Endothelial cell (in vitro differentiated cells): ENCODE results near the gene LYPD6. TPM values are rescaled to one million over a fixed set of nuclear protein-coding genes. Genes with fewer than 3 reads are reported as not detected.

ENCODE experiments used
- DNase-seq: peaks from one replicate; pipeline ENCODE4 v3.0.0; 2021; ENCODE audit warnings: low spot score
- H3K27ac Mint-ChIP-seq: one replicate; pipeline ENCODE4 v1.8.0; 2021; ENCODE audit warnings: mixed read lengths, inconsistent platforms; ENCODE audit not compliant: unreplicated experiment
- H3K27me3 Mint-ChIP-seq: one replicate; pipeline ENCODE4 v1.8.0; 2021; ENCODE audit warnings: mild to moderate bottlenecking, moderate library complexity, mixed read lengths, inconsistent platforms; ENCODE audit not compliant: unreplicated experiment
- H3K36me3 Mint-ChIP-seq: one replicate; pipeline ENCODE4 v1.8.0; 2021; ENCODE audit warnings: mild to moderate bottlenecking, low read depth, mixed read lengths, inconsistent platforms; ENCODE audit not compliant: unreplicated experiment
- H3K4me1 Mint-ChIP-seq: one replicate; pipeline ENCODE4 v1.8.0; 2021; ENCODE audit warnings: mild to moderate bottlenecking, mixed read lengths, inconsistent platforms; ENCODE audit not compliant: unreplicated experiment
- H3K4me3 Mint-ChIP-seq: one replicate; pipeline ENCODE4 v1.8.0; 2021; ENCODE audit warnings: mild to moderate bottlenecking, mixed read lengths, inconsistent platforms; ENCODE audit not compliant: unreplicated experiment
- H3K9me3 Mint-ChIP-seq: one replicate; pipeline ENCODE4 v1.8.0; 2021; ENCODE audit warnings: mixed read lengths, inconsistent platforms; ENCODE audit not compliant: unreplicated experiment
- CTCF ChIP-seq: fragments of 200-600 bp; sonication (generic); IDR thresholded peaks from one replicate; pipeline ENCODE4 v1.5.0; 2021; ENCODE audit warnings: antibody characterized with exemption; ENCODE audit not compliant: unreplicated experiment
- total RNA-seq: library from RNA; stranded (reverse); fragmentation: NEBNext Ultra II Directional; extraction: Animal tissue kit (Norgen Biotek cat#: 25700); gene quantifications from one replicate; pipeline ENCODE4 v1.2.1, GENCODE V29; 2021; ENCODE audit not compliant: unreplicated experiment

Gene LYPD6
- total RNA-seq, 1 donor from 2014 or later, result 3.5 TPM

DNA sequence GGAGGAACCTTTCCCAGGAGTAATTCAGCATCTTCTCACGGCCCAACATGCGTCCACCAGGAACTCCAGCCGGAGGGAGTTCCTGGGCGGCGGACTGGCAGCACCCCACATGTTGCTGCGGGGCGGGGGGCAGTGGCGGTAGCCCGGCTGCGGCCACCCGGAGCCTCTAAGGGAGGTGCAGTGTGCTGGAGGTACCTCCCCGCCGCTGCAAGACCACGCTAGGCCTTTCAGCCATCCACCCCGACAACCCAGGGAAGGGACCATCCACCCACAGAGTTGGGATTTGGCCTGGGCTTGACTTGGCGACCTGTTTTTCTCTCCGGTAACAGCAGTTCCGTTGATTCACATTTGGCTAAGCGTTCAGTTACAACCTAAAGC, 625 bp downstream of the LYPD6 start:
- H3K4me3 Mint-ChIP-seq, result peak overlapping the region; percentile 91
- no peak for TF ChIP-seq CTCF
- H3K36me3 Mint-ChIP-seq, result no peaks in the 10 kb centered on the region
- H3K4me1 Mint-ChIP-seq, result peaks cover 12% of the 10 kb centered on the region
- H3K27me3 Mint-ChIP-seq, result peaks cover 9% of the 10 kb centered on the region
- H3K27ac Mint-ChIP-seq, result no peak overlapping the region
- DNase-seq, result no peak
- H3K9me3 Mint-ChIP-seq, result no peaks in the 10 kb centered on the region

GRCh38 chr2:149332364-149332763, 2.0 kb downstream of the LYPD6 start:
- Mint-ChIP-seq H3K4me3 (no peak overlapping the region), H3K9me3 (no peaks in the 10 kb centered on the region), H3K4me1 (peaks cover 12% of the 10 kb centered on the region), H3K27ac (no peak overlapping the region), H3K36me3 (no peaks in the 10 kb centered on the region), H3K27me3 (peaks cover 9% of the 10 kb centered on the region)
- DNase-seq, result no peak
- TF ChIP-seq CTCF, result no peak

DNA sequence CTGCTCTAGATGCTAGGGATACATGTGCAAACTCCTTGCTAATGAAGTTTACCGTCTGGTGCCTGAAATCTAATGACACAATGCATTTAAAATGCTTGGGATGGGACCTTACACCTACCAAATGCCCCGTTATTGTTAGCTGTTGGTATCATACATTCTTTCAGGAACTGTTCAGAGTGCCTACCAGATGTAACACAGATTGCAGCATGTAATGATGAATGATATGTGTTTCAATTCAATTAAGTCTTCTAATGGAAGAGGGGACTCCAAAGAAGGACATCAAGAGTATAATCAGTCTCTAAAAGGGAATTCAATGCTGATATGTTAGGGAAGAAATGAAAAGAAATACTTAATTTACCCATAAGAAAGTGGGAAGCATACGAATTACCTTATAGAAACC, 3.2 kb downstream of the LYPD6 start:
- H3K36me3 Mint-ChIP-seq, result no peaks in the 10 kb centered on the region
- H3K27ac Mint-ChIP-seq, result no peak overlapping the region
- H3K27me3 Mint-ChIP-seq, result peaks cover 8% of the 10 kb centered on the region
- no peaks in the 10 kb centered on the region for H3K9me3 Mint-ChIP-seq
- no peak for DNase-seq
- H3K4me3 Mint-ChIP-seq, result no peak overlapping the region
- no peak for TF ChIP-seq CTCF
- peaks cover 12% of the 10 kb centered on the region for H3K4me1 Mint-ChIP-seq

DNA sequence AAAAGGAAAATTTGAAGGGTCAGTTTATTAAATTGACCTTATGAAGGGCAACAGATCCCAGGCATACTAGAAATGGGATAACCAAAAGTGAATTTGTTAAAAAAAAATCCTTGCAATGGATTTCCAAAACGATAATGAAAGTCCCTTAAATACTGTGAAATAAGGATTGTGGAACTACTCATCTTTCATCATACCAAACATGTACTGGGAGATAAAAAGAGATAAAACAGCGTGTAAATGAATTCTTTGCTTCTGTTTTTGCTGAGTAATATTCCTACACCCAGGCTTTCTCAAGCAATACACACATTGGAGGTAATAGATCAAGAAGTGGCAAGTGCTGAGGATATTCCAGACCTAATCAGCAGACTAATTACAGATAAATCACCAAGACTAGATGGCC, 3.8 kb downstream of the LYPD6 start:
- TF ChIP-seq CTCF, result no peak
- Mint-ChIP-seq H3K27me3 (peaks cover 4% of the 10 kb centered on the region), H3K27ac (no peak overlapping the region), H3K4me1 (peaks cover 8% of the 10 kb centered on the region), H3K36me3 (no peaks in the 10 kb centered on the region), H3K9me3 (no peaks in the 10 kb centered on the region), H3K4me3 (no peak overlapping the region)
- no peak for DNase-seq

DNA sequence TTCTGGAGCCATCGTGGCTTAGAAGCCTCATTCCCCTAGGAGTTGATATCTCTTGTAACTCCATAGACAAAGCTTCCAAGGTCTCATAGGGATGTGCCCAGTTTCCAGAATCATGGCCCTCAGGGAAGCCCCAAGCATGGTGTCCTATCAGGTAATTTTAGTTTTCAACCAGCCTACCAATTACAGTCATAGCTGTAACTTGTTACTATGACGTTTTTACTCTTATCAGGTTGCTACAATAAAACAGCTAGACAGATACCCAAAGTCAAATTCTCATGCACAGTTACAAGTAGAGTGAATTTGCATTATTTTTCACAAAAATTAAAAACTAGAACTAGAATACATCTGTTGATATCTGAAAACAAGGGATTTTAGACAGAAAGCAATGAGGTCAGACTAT, 8.9 kb downstream of the LYPD6 start:
- H3K27ac Mint-ChIP-seq, result no peak overlapping the region
- no peaks in the 10 kb centered on the region for H3K4me1 Mint-ChIP-seq
- H3K9me3 Mint-ChIP-seq, result no peaks in the 10 kb centered on the region

More for the DNA sequence above, 8.9 kb downstream of the LYPD6 start:
- Mint-ChIP-seq H3K36me3 (no peaks in the 10 kb centered on the region), H3K4me3 (no peak overlapping the region), H3K27me3 (peaks cover 2% of the 10 kb centered on the region)
- no peak for TF ChIP-seq CTCF
- DNase-seq, result no peak
